ENCODE measurements around the gene POC1A.
A peak's percentile ranks its signal among the peaks of the same experiment; 100 is the strongest.

POC1A gene

GRCh38 chr3:52087731-52088130, 66.5 kb downstream of the POC1A start:
- DNase-seq, result no peak
- Histone ChIP-seq H3K79me1 (replicated peaks; ENCODE audit: low read length, poor library complexity, severe bottlenecking) (no peaks in the 10 kb centered on the region), H3K4me2 (ENCODE audit: low read length, poor library complexity, severe bottlenecking) (no peak overlapping the region), H2BK15ac (ENCODE audit: low read depth, poor library complexity, severe bottlenecking) (no peak overlapping the region), H3K14ac (ENCODE audit: low read length in 2 of 2) (no peak overlapping the region), H3K23ac (ENCODE audit: low read length in 2 of 2) (no peak overlapping the region), H3K4me3 (ENCODE audit: insufficient read depth in 1 of 2, low read depth in 1 of 2, low read length in 2 of 2) (no peak overlapping the region), H4K8ac (ENCODE audit: low read length) (peak overlapping the region; percentile 74), H2BK5ac (ENCODE audit: low read depth, low read length, poor library complexity, severe bottlenecking) (no peak overlapping the region), H4K91ac (ENCODE audit: low read length) (peak overlapping the region; percentile 48), H3K4ac (ENCODE audit: low read depth in 1 of 2, low read length in 2 of 2) (peak overlapping the region in 1 of 2 experiments; percentile 68), H3K9me3 (ENCODE audit: control insufficient read depth, low read length) (no peaks in the 10 kb centered on the region), H2BK120ac (ENCODE audit: low read depth, low read length) (no peak overlapping the region), H3K4me1 (ENCODE audit: control insufficient read depth, insufficient read depth, low read depth, low read length) (peaks cover 49% of the 10 kb centered on the region), H2BK12ac (ENCODE audit: low read length in 2 of 2) (peak overlapping the region; percentile 46 to 57), H2AFZ (ENCODE audit: low read depth, low read length) (no peak overlapping the region), H3K27me3 (ENCODE audit: control insufficient read depth in 1 of 2, insufficient read depth in 1 of 2, low read length in 2 of 2) (no peaks in the 10 kb centered on the region), H3K18ac (ENCODE audit: low read depth in 1 of 2, low read length in 2 of 2) (peak overlapping the region; percentile 11 to 63), H2AK5ac (ENCODE audit: low read length, severe bottlenecking) (peak overlapping the region; percentile 24), H3K36me3 (ENCODE audit: control insufficient read depth in 1 of 2, insufficient read depth in 2 of 2, low read depth in 1 of 2, low read length in 2 of 2) (peaks cover 0 to 3% of the 10 kb centered on the region in 2 experiments), H3K27ac (ENCODE audit: low read length, poor library complexity, severe bottlenecking) (no peak overlapping the region), H3K9ac (ENCODE audit: low read length) (peak overlapping the region; percentile 77)
- 97% methylated on average over 3 of the region's 3 CpGs for WGBS

- Histone ChIP-seq H3K27me3 (ENCODE audit: control insufficient read depth in 1 of 2, insufficient read depth in 1 of 2, low read length in 2 of 2) (no peaks in the 10 kb centered on the region), H3K14ac (ENCODE audit: low read length in 2 of 2) (no peak overlapping the region), H3K4ac (ENCODE audit: low read depth in 1 of 2, low read length in 2 of 2) (no peak overlapping the region), H2BK15ac (ENCODE audit: low read depth, poor library complexity, severe bottlenecking) (no peak overlapping the region), H2BK12ac (ENCODE audit: low read length in 2 of 2) (no peak overlapping the region), H3K9ac (ENCODE audit: low read length) (no peak overlapping the region), H3K4me3 (ENCODE audit: insufficient read depth in 1 of 2, low read depth in 1 of 2, low read length in 2 of 2) (no peak overlapping the region), H3K9me3 (ENCODE audit: control insufficient read depth, low read length) (no peaks in the 10 kb centered on the region), H4K8ac (ENCODE audit: low read length) (no peak overlapping the region), H3K27ac (ENCODE audit: low read length, poor library complexity, severe bottlenecking) (no peak overlapping the region), H3K4me1 (ENCODE audit: control insufficient read depth, insufficient read depth, low read depth, low read length) (peaks cover 45% of the 10 kb centered on the region), H3K23ac (ENCODE audit: low read length in 2 of 2) (no peak overlapping the region), H2AK5ac (ENCODE audit: low read length, severe bottlenecking) (no peak overlapping the region), H4K91ac (ENCODE audit: low read length) (peak overlapping the region; percentile 0), H2BK5ac (ENCODE audit: low read depth, low read length, poor library complexity, severe bottlenecking) (no peak overlapping the region), H3K36me3 (ENCODE audit: control insufficient read depth in 1 of 2, insufficient read depth in 2 of 2, low read depth in 1 of 2, low read length in 2 of 2) (peaks cover 0 to 3% of the 10 kb centered on the region in 2 experiments), H2AFZ (ENCODE audit: low read depth, low read length) (no peak overlapping the region), H3K4me2 (ENCODE audit: low read length, poor library complexity, severe bottlenecking) (no peak overlapping the region), H3K18ac (ENCODE audit: low read depth in 1 of 2, low read length in 2 of 2) (peak overlapping the region in 1 of 2 experiments; percentile 5), H2BK120ac (ENCODE audit: low read depth, low read length) (no peak overlapping the region), H3K79me1 (replicated peaks; ENCODE audit: low read length, poor library complexity, severe bottlenecking) (no peaks in the 10 kb centered on the region)
- DNase-seq, result no peak
- 93% methylated on average over 8 of the region's 8 CpGs for WGBS
Measured at GRCh38 chr3:52086976-52087663, 67.1 kb downstream of the POC1A start.

GRCh38 chr3:52086461-52086860, 67.8 kb downstream of the POC1A start:
- H4K8ac ChIP-seq (ENCODE audit: low read length), result peak overlapping the region; percentile 36
- no peaks in the 10 kb centered on the region for H3K9me3 ChIP-seq (ENCODE audit: control insufficient read depth, low read length)
- H3K4me1 ChIP-seq (ENCODE audit: control insufficient read depth, insufficient read depth, low read depth, low read length), result peaks cover 38% of the 10 kb centered on the region
- H3K4me2 ChIP-seq (ENCODE audit: low read length, poor library complexity, severe bottlenecking), result no peak overlapping the region
- H3K27ac ChIP-seq (ENCODE audit: low read length, poor library complexity, severe bottlenecking), result no peak overlapping the region
- H2BK120ac ChIP-seq (ENCODE audit: low read depth, low read length), result no peak overlapping the region
- no peak overlapping the region for H3K9ac ChIP-seq (ENCODE audit: low read length)
- WGBS, result 97% methylated on average over 6 of the region's 6 CpGs
- no peak overlapping the region for H3K23ac ChIP-seq (ENCODE audit: low read length in 2 of 2)
- peak overlapping the region in 1 of 2 experiments; percentile 29 for H2BK12ac ChIP-seq (ENCODE audit: low read length in 2 of 2)
- no peak overlapping the region for H3K4ac ChIP-seq (ENCODE audit: low read depth in 1 of 2, low read length in 2 of 2)
- no peak overlapping the region for H2BK15ac ChIP-seq (ENCODE audit: low read depth, poor library complexity, severe bottlenecking)
- DNase-seq, result no peak
- H2AFZ ChIP-seq (ENCODE audit: low read depth, low read length), result no peak overlapping the region
- no peak overlapping the region for H4K91ac ChIP-seq (ENCODE audit: low read length)
- peaks cover 0 to 3% of the 10 kb centered on the region in 2 experiments for H3K36me3 ChIP-seq (ENCODE audit: control insufficient read depth in 1 of 2, insufficient read depth in 2 of 2, low read depth in 1 of 2, low read length in 2 of 2)
- H3K14ac ChIP-seq (ENCODE audit: low read length in 2 of 2), result no peak overlapping the region
- H3K18ac ChIP-seq (ENCODE audit: low read depth in 1 of 2, low read length in 2 of 2), result peak overlapping the region in 1 of 2 experiments; percentile 5
- H3K79me1 ChIP-seq (replicated peaks; ENCODE audit: low read length, poor library complexity, severe bottlenecking), result no peaks in the 10 kb centered on the region
- H2BK5ac ChIP-seq (ENCODE audit: low read depth, low read length, poor library complexity, severe bottlenecking), result no peak overlapping the region
- H3K4me3 ChIP-seq (ENCODE audit: insufficient read depth in 1 of 2, low read depth in 1 of 2, low read length in 2 of 2), result no peak overlapping the region
- no peak overlapping the region for H2AK5ac ChIP-seq (ENCODE audit: low read length, severe bottlenecking)
- no peaks in the 10 kb centered on the region for H3K27me3 ChIP-seq (ENCODE audit: control insufficient read depth in 1 of 2, insufficient read depth in 1 of 2, low read length in 2 of 2)

GRCh38 chr3:52085681-52086282, 68.4 kb downstream of the POC1A start:
- no peak overlapping the region for H3K23ac ChIP-seq (ENCODE audit: low read length in 2 of 2)
- no peaks in the 10 kb centered on the region for H3K9me3 ChIP-seq (ENCODE audit: control insufficient read depth, low read length)

More at GRCh38 chr3:52085681-52086282, 68.4 kb downstream of the POC1A start:
- Histone ChIP-seq H3K36me3 (ENCODE audit: control insufficient read depth in 1 of 2, insufficient read depth in 2 of 2, low read depth in 1 of 2, low read length in 2 of 2) (peaks cover 0 to 3% of the 10 kb centered on the region in 2 experiments), H3K27ac (ENCODE audit: low read length, poor library complexity, severe bottlenecking) (no peak overlapping the region), H2BK5ac (ENCODE audit: low read depth, low read length, poor library complexity, severe bottlenecking) (no peak overlapping the region), H2BK15ac (ENCODE audit: low read depth, poor library complexity, severe bottlenecking) (no peak overlapping the region), H2BK120ac (ENCODE audit: low read depth, low read length) (no peak overlapping the region), H3K27me3 (ENCODE audit: control insufficient read depth in 1 of 2, insufficient read depth in 1 of 2, low read length in 2 of 2) (no peaks in the 10 kb centered on the region), H3K18ac (ENCODE audit: low read depth in 1 of 2, low read length in 2 of 2) (no peak overlapping the region), H4K8ac (ENCODE audit: low read length) (no peak overlapping the region), H3K9ac (ENCODE audit: low read length) (no peak overlapping the region), H2AFZ (ENCODE audit: low read depth, low read length) (no peak overlapping the region), H3K4me2 (ENCODE audit: low read length, poor library complexity, severe bottlenecking) (no peak overlapping the region), H3K4me3 (ENCODE audit: insufficient read depth in 1 of 2, low read depth in 1 of 2, low read length in 2 of 2) (no peak overlapping the region), H4K91ac (ENCODE audit: low read length) (no peak overlapping the region), H2AK5ac (ENCODE audit: low read length, severe bottlenecking) (no peak overlapping the region), H3K79me1 (replicated peaks; ENCODE audit: low read length, poor library complexity, severe bottlenecking) (no peaks in the 10 kb centered on the region), H3K4me1 (ENCODE audit: control insufficient read depth, insufficient read depth, low read depth, low read length) (peaks cover 33% of the 10 kb centered on the region), H2BK12ac (ENCODE audit: low read length in 2 of 2) (no peak overlapping the region), H3K14ac (ENCODE audit: low read length in 2 of 2) (no peak overlapping the region), H3K4ac (ENCODE audit: low read depth in 1 of 2, low read length in 2 of 2) (no peak overlapping the region)
- no peak for DNase-seq
- WGBS, result 96% methylated on average over 10 of the region's 10 CpGs

Data from mesenchymal stem cell (in vitro differentiated cells and primary cell).